ENCODE data around the gene XPNPEP3.
"Not testable (repeated sequence)": the region's sequence is repeated elsewhere in the genome, so short reads cannot be mapped to it uniquely, and the experiment has no call there.

The XPNPEP3 gene

GRCh38 chr22:40862013-40862412 is 5.1 kb downstream of the XPNPEP3 start, which contains the start of gene DNAJB7:
TSS of gene DNAJB7 (minus strand) at chr22:40862113. CDS start at chr22:40861994, 119 bp downstream.
- DNase-seq: no peak

GRCh38 chr22:40862537-40862936 is 5.6 kb downstream of the XPNPEP3 start:
- no peak for DNase-seq

- no peak for DNase-seq
Observed at GRCh38 chr22:40867109-40867508, 10.2 kb downstream of the XPNPEP3 start.

- not testable (repeated sequence) for DNase-seq
Observed at GRCh38 chr22:40868379-40868778, 11.4 kb downstream of the XPNPEP3 start.

- DNase-seq: no peak
Observed at GRCh38 chr22:40874016-40874415, 17.1 kb downstream of the XPNPEP3 start.

GRCh38 chr22:40875111-40875510 is 18.2 kb downstream of the XPNPEP3 start:
- DNase-seq: no peak

GRCh38 chr22:40876907-40877306 is 20.0 kb downstream of the XPNPEP3 start:
- no peak for DNase-seq

- DNase-seq: no peak
Observed at GRCh38 chr22:40877488-40877887, 20.5 kb downstream of the XPNPEP3 start.

- DNase-seq: no peak
Observed at GRCh38 chr22:40878922-40879321, 22.0 kb downstream of the XPNPEP3 start.

GRCh38 chr22:40889116-40889515 is 32.2 kb downstream of the XPNPEP3 start:
- no peak for DNase-seq

- no peak for DNase-seq
Observed at GRCh38 chr22:40890881-40891280, 33.9 kb downstream of the XPNPEP3 start.

- DNase-seq: no peak
Observed at GRCh38 chr22:40894417-40894816, 37.5 kb downstream of the XPNPEP3 start.

GRCh38 chr22:40898850-40899357 is 42.0 kb downstream of the XPNPEP3 start:
- DNase-seq: peak; percentile 1

GRCh38 chr22:40904101-40904500 is 47.2 kb downstream of the XPNPEP3 start:
- DNase-seq: no peak

GRCh38 chr22:40908895-40909294 is 51.9 kb downstream of the XPNPEP3 start:
- DNase-seq: no peak

GRCh38 chr22:40911772-40912171 is 54.8 kb downstream of the XPNPEP3 start:
- no peak for DNase-seq

- DNase-seq: not testable (repeated sequence)
Observed at GRCh38 chr22:40912987-40913386, 56.0 kb downstream of the XPNPEP3 start.

GRCh38 chr22:40919446-40919845 is 62.5 kb downstream of the XPNPEP3 start:
- DNase-seq: no peak

- DNase-seq: no peak
Observed at GRCh38 chr22:40920526-40920925, 63.6 kb downstream of the XPNPEP3 start.

GRCh38 chr22:40922484-40923303 is 65.7 kb downstream of the XPNPEP3 start:
- no peak for DNase-seq

- DNase-seq: no peak
Observed at GRCh38 chr22:40928657-40929056, 71.7 kb downstream of the XPNPEP3 start.

- no peak for DNase-seq
Observed at GRCh38 chr22:40932396-40932795, 75.4 kb downstream of the XPNPEP3 start.

- DNase-seq: no peak
Observed at GRCh38 chr22:40939202-40939601, 82.3 kb downstream of the XPNPEP3 start.

GRCh38 chr22:40950962-40951794 is 94.2 kb downstream of the XPNPEP3 start, which contains the start of gene RBX1:
TSS of gene RBX1 (plus strand) at chr22:40951378. CDS start at chr22:40951399, 21 bp downstream.
- DNase-seq: peak; percentile 84

Measured in NCI-H226 (cell line).